ENCODE results near the gene PCDHGA5.
"Not testable (repeated sequence)": the region's sequence is repeated elsewhere in the genome, so short reads cannot be mapped to it uniquely, and the experiment has no call there.

PCDHGA5 gene

DNA sequence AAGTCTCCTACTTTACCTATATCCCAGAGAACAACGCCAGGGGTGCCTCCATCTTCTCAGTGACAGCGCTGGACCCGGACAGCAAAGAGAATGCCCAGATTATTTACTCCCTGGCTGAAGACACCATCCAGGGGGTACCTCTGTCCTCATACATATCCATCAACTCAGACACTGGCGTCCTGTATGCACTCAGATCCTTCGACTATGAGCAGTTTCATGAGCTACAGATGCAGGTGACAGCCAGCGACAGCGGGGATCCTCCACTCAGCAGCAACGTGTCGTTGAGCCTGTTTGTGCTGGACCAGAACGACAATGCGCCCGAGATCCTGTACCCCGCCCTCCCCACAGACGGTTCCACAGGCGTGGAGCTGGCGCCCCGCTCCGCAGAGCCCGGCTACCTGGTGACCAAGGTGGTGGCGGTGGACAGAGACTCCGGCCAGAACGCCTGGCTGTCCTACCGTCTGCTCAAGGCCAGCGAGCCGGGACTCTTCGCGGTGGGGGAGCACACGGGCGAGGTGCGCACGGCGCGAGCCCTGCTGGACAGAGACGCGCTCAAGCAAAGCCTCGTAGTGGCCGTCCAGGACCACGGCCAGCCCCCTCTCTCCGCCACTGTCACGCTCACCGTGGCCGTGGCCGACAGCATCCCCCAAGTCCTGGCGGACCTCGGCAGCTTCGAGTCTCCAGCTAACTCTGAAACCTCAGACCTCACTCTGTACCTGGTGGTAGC is 50.7 kb downstream of the PCDHGA5 start:
- not testable (repeated sequence) for DNase-seq (ENCODE audit: low read depth in 2 of 2)

DNA sequence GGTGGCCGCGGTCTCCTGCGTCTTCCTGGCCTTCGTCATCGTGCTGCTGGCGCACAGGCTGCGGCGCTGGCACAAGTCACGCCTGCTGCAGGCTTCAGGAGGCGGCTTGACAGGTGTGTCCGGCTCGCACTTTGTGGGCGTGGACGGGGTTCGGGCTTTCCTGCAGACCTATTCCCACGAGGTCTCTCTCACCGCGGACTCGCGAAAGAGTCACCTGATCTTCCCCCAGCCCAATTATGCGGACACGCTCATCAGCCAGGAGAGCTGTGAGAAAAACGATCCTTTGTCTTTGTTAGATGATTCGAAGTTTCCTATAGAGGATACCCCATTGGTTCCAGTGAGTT is 51.3 kb downstream of the PCDHGA5 start:
- not testable (repeated sequence) for DNase-seq (ENCODE audit: low read depth in 2 of 2)

Measured in fibroblast of skin of left biceps (primary cell).